GM18873 (cell line): Measurements from ENCODE around the gene PELI2.
"Not testable (repeated sequence)": the region's sequence is repeated elsewhere in the genome, so short reads cannot be mapped to it uniquely, and the experiment has no call there.

Source experiments
- ATAC-seq: cut with Tn5 transposase; IDR thresholded peaks from one replicate; pipeline ENCODE4 v1.9.1; 2021; ENCODE audit warnings: mild to moderate bottlenecking, moderate library complexity, moderate number of reproducible peaks; ENCODE audit not compliant: unreplicated experiment, low FRiP score

The PELI2 gene

DNA sequence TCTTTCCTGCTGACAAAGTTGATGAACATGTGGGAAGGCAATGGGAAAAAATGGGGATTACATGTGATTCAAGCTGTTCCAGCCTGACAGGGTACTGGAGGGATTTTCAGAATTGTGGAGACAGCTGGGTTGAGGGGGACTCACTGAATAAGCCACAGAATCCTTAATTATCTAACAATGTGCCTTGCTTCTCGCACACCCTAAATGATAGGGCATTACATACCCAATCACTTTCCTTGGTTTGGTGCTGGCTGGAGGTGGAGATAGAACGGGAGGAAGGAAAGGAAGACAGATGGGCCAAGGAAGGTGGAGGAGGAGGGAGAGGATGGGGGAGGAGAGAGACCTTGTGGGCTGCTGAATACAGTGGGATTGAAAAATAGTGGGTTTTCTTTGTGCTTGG, 20.7 kb downstream of the PELI2 start:
- no peak for ATAC-seq

DNA sequence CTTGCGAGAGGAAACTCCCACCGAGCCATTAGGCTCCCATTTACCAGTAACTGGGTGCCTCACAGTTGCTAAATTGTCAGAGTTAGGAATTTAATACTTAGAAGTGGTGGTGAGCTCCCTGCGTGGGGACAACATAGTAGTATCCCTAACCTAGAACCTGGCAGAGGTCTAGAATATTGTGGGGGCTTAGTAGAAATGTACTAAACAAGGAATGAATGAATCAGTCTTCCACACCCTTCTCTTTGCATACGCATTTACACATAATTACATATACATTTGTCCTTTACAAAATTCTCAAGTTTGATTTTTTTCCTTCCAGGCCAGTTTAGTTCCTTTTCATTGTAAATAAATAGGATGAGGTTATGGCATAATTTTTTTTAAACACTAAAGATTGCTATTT, 24.1 kb downstream of the PELI2 start:
- ATAC-seq: no peak

- ATAC-seq: no peak
These were observed 24.8 kb downstream of the PELI2 start for GRCh38 chr14:56143025-56143424.

DNA sequence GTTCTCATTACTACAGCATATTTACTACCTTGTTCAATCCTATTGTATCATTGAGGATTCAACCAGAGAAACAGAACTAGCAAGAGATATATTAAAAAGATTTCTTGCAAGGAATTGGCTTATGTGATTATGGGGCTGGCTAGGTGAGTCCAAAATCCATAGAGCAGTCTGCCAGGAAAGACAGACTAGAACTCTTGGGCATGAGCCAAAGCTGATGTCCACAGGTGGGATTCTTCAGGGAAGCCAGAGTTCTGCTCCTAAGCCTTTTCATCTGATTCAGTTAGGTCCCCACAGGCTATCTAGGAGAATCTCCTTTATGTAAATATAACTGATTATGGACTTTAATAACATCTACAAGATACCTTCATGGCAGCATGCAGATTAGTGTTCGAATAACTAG, 26.0 kb downstream of the PELI2 start:
- no peak for ATAC-seq

DNA sequence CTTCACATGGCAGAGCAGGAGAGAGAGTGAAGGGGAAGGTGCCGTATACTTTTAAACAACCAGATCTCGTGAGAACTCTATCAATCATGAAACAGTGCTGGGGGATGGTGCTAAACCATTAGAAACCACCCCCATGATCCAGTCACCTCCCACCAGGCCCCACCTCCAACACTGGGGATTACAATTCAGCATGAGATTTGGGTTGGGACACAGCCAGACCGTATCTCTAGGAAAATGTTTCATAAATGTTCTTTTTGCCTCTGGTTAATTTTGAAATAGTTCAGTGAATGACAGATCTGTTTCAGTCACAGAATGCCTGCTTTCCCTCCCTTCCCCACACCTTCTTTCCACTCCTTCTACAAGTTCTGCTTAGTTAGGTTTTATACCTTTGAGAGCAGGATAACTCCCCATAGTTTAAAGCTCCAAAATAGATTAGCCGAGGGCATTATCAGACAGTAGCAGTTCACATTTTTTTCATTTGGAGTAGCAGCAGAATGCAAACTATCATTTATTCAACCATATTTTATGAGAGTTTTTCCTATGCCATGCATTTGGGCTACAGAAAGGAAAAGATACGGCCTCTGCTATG, 27.1 kb downstream of the PELI2 start:
- ATAC-seq: no peak

GRCh38 chr14:56145965-56146364, 27.8 kb downstream of the PELI2 start:
- no peak for ATAC-seq

DNA sequence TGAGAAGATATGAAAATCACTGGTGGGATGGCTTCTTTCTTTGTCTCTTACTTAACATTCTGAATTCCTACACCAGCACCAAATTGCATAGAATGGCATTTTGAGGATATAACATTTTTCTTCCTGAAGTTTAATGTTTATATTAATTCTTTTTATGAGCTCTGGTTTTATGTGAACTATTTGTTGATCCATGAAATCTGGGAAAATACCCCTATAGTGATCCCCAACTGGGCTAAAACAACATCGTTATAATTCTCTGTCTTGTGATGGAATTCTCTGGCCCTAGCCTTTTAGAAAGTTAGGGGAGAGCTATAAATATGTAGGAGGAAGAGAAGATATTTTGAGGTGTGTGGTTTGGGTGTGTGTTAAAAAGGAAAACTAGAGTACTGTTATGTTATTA, 29.2 kb downstream of the PELI2 start:
- no peak for ATAC-seq

DNA sequence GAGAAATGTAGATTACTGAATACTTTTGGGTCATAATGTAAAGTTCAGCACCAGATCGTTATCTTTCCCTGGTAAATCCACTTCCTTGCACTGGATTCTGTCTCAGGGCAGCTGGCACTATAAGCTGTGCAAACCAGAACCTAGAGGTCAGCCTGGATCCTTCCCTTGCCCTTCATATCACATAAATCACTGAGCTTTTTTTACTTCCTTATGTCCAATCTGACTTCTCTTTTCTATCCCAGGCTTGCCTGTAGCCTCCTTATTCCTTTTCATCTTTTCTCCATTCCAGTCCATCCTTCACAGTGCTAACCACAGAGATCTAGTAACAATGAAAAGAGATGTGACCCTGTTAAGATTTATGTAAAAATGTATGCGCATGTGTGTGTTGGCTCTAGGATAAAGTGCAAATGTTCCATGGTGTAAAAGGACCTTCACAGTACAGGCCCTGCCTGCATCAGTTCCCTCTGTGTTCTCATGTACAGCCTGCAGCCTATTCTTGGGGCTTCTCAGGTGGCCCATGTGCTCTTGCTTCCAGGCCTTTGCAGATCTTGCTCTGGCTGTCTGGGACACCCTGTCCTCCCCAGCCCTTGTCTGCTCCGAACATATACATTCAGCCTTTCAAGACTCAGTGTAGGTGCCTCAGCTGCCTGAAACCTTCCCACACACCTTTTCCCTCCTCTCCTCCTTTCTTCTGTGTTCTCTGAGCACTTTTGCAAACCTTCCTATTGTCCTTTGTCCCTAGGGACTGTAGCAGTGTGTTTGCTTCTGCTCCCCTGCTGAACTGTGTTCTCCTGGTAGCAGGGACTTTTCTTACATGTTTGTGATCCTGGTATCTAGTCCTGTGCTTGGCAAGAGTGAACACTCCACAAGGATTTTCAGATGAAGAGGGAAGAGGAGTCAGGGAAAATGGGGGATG, 30.0 kb downstream of the PELI2 start:
- no peak for ATAC-seq

GRCh38 chr14:56149151-56149550, 30.9 kb downstream of the PELI2 start:
- no peak for ATAC-seq

DNA sequence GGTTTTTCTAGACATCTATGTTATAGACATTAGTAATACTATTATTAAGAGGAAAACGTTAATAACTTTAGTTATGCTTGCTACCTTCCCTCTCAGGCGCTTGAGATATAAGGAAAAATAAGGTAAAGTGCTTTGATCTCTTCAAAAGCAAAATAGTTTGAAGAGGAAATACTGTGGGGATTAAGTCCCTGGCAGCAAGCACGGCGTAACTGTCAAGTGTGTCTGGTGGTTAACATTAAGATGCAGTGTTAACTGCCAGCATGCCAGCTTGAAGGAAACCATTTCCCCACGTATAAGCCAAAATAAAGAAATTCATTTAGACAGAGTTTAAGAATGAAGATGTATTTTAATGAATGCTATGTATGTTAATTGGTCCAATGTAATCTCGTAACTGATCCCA, 31.8 kb downstream of the PELI2 start:
- ATAC-seq: no peak

GRCh38 chr14:56150645-56151345, 32.6 kb downstream of the PELI2 start:
- ATAC-seq: no peak

- ATAC-seq: no peak
These were observed 34.0 kb downstream of the PELI2 start for GRCh38 chr14:56152221-56152620.

DNA sequence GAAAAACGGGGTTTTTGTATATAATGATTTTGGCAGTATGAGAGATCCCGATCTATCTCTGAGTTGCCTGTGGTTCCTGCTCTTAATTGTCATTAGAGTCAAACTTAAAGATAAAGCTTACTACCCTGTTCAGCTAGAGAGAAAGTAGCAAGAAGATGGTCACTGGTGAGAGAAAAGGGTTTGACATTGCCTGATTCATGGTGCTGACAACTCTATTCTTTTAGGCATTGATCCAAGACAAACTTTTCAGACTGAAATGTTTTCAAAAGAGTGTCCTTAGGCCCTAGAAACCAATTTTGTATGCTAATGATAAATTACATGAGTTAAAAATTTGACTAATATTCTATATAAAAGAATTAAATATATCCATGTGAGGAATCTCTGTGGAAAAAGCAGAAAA, 35.1 kb downstream of the PELI2 start:
- ATAC-seq: no peak

DNA sequence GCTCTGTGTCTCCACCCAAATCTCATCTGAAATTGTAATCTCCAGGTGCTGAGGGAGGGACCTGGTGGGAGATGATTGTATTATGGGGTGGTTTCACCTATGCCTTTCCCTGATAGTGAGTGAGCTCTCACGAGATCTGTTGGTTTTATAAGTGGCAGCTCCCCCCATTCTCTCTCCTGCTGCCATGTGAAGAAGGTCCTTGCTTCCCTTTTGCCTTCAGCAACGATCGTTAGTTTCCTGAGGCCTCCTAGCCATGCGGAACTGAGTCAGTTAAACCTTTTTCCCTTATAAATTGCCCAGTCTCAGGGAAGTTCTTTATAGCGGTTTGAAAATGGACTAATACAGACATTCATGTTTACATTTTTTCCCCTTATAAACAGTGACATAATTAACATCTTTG, 36.1 kb downstream of the PELI2 start:
- no peak for ATAC-seq

DNA sequence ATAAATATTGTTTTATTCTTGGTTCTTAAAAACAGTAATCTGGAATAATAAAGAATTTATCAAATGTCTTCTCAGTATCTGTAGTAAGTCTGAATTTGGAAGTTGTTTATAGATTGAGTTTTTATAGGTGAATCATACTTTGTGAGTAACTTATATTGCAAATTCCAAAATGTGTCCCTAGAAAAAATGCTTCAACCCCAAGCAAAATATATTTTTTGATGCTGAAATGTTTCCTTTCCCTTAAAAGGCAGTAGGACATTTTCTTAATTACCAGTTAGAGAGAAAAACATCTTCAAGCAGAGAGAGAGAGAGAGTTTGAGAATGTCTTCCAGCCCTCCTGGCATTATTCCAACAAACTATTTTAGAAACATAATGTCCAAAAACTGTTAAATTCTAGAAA, 37.9 kb downstream of the PELI2 start:
- ATAC-seq: no peak

DNA sequence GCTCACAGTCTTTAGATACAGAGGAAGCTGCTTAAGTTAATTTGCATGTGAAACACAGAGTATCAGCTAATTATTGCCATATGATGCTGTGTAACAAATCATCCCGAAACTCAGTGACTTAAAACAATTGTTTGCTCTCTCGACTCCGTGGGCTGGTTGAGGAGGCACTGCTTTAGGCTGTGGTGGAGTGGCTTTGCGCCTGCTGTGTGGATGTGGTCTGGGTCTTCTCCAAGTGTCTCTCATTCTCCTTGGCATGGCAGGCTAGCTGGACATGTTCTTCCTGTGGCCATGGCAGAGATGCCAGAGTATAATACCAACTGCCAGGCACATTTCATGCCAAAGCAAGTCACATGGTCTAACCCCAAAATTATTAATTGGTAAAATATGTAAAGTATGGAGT, 40.9 kb downstream of the PELI2 start:
- ATAC-seq: no peak

DNA sequence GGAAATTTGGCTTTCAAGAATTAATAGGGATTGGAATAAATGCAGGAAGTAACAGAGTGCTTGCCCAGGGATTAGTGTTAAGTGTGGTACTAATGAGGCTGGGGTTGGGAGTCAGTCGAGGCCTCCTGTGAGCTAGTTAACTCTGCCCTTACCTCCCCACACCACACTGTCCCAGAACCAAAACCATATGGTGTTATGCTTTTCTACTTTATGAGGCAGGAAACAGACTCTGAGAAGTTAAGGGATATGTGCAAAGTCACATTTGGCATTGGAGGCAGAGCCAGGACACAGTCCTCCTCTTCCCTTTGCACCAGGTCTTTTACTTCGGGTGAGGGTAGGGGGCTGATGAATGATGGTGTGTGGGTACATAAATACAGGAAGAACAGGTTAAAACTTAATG, 41.9 kb downstream of the PELI2 start:
- ATAC-seq: no peak

GRCh38 chr14:56161658-56162057, 43.4 kb downstream of the PELI2 start:
- no peak for ATAC-seq

GRCh38 chr14:56162476-56162875, 44.3 kb downstream of the PELI2 start:
- ATAC-seq: no peak

DNA sequence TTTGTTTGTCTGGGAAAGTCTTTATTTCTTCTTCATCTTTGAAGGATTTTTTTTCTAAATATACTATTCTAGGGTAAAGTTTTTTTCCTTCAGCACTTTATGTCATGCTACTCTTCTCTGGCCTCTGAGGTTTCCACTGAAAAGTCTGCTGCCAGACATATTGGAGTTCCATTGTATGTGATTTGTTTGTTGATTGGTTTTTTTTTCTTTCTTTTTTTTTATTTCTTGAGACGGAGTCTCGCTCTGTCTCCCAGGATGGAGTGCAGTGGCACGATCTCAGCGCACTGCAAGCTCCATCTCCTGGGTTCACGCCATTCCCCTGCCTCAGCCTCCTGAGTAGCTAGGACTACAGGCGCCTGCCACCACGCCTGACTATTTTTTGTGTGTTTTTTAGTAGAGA, 48.4 kb downstream of the PELI2 start:
- ATAC-seq: not testable (repeated sequence)

- no peak for ATAC-seq
These were observed 49.9 kb downstream of the PELI2 start for GRCh38 chr14:56168007-56168616.
